Osteoblast (primary cell): ENCODE results near the gene MIX23. TPM values are rescaled to one million over a fixed set of nuclear protein-coding genes. Genes with fewer than 3 reads are reported as not detected.

Experiments used
- DNase-seq: peaks from one replicate; pipeline ENCODE4 v3.0.0; 2011; ENCODE audit warnings: low spot score, mixed read lengths; ENCODE audit not compliant: insufficient read length; ENCODE audit errors: missing footprints
- H2AFZ ChIP-seq: 2 replicates; pipeline ENCODE4 v1.6.0; 2011; ENCODE audit warnings: mild to moderate bottlenecking, low read length
- H3K27ac ChIP-seq: 2 replicates; pipeline ENCODE4 v1.5.1; 2011; ENCODE audit warnings: mild to moderate bottlenecking, low read depth, low read length, moderate library complexity
- H3K27me3 ChIP-seq: 2 replicates; pipeline ENCODE4 v1.6.0; 2012; ENCODE audit warnings: mild to moderate bottlenecking, control low read depth, inconsistent platforms, low read length, moderate library complexity; ENCODE audit not compliant: insufficient read depth
- H3K36me3 ChIP-seq: 2 replicates; pipeline ENCODE4 v1.5.1; 2011; ENCODE audit warnings: mild to moderate bottlenecking, low read length, control low read depth, moderate library complexity; ENCODE audit not compliant: insufficient read depth
- H3K4me1 ChIP-seq: 2 replicates; pipeline ENCODE4 v1.5.1; 2011; ENCODE audit warnings: mild to moderate bottlenecking, low read length, control low read depth, moderate library complexity; ENCODE audit not compliant: insufficient read depth
- H3K4me2 ChIP-seq: 2 replicates; pipeline ENCODE4 v1.6.0; 2011; ENCODE audit warnings: mild to moderate bottlenecking, low read length; ENCODE audit not compliant: insufficient read depth
- H3K4me3 ChIP-seq: fragments of 200-600 bp; sonication (generic); 3 replicates; pipeline ENCODE4 v1.5.1; 2012; ENCODE audit warnings: mild to moderate bottlenecking, low read length, inconsistent platforms; ENCODE audit not compliant: insufficient read depth
- H3K79me2 ChIP-seq: 2 replicates; pipeline ENCODE4 v1.6.0; 2012; ENCODE audit warnings: mild to moderate bottlenecking, low read length, control low read depth, inconsistent platforms; ENCODE audit not compliant: insufficient read depth
- H3K9me3 ChIP-seq: 2 replicates; pipeline ENCODE4 v1.5.1; 2011; ENCODE audit warnings: low read depth, low read length, control low read depth
- H4K20me1 ChIP-seq: 2 replicates; pipeline ENCODE4 v1.6.0; 2012; ENCODE audit warnings: mild to moderate bottlenecking, low read length, control low read depth; ENCODE audit not compliant: insufficient read depth
- total RNA-seq: library from RNA; depleted of rRNA; stranded (reverse); fragments of >200 nt; gene quantifications from 2 replicates; pipeline ENCODE4 v1.2.3, GENCODE V29; 2012
- TF ChIP-seq, protein P1 (sequence below): IDR thresholded peaks from 2 replicates; pipeline ENCODE4 v1.5.1; 2011; ENCODE audit warnings: mild to moderate bottlenecking, low read depth, low read length, moderate library complexity; ENCODE audit errors: extremely low read depth

Gene MIX23
- total RNA-seq, 1 donor = 17.0 TPM

DNA sequence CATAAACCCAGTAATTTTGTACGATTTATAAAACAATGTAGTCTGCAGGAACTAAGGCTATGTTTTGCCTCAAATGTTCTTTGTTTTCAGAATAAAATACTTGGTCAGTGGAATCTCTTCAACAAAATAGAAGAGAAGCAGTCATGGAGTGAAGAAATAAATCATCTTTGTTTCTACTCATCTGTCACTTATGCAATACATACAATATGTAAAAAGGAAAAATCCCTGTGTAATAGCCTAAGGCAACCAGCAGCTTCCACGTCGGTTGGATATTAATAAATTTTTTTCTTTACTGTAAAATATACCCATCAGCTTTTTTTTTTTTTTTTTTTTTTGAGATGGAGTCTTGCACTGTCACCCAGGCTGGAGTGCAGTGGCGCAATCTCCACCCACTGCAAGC, 38.1 kb upstream of the MIX23 start:
- DNase-seq = no peak
- H3K27ac ChIP-seq = no peak overlapping the region
- no peaks in the 10 kb centered on the region for H4K20me1 ChIP-seq
- TF ChIP-seq, protein P1, sequence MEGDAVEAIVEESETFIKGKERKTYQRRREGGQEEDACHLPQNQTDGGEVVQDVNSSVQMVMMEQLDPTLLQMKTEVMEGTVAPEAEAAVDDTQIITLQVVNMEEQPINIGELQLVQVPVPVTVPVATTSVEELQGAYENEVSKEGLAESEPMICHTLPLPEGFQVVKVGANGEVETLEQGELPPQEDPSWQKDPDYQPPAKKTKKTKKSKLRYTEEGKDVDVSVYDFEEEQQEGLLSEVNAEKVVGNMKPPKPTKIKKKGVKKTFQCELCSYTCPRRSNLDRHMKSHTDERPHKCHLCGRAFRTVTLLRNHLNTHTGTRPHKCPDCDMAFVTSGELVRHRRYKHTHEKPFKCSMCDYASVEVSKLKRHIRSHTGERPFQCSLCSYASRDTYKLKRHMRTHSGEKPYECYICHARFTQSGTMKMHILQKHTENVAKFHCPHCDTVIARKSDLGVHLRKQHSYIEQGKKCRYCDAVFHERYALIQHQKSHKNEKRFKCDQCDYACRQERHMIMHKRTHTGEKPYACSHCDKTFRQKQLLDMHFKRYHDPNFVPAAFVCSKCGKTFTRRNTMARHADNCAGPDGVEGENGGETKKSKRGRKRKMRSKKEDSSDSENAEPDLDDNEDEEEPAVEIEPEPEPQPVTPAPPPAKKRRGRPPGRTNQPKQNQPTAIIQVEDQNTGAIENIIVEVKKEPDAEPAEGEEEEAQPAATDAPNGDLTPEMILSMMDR = no peak
- H2AFZ ChIP-seq = no peak overlapping the region
- no peaks in the 10 kb centered on the region for H3K27me3 ChIP-seq
- H3K4me3 ChIP-seq = no peak overlapping the region
- peaks cover 51% of the 10 kb centered on the region for H3K79me2 ChIP-seq
- H3K4me2 ChIP-seq = no peak overlapping the region
- no peaks in the 10 kb centered on the region for H3K9me3 ChIP-seq
- peaks cover 33% of the 10 kb centered on the region for H3K36me3 ChIP-seq
- no peaks in the 10 kb centered on the region for H3K4me1 ChIP-seq

DNA sequence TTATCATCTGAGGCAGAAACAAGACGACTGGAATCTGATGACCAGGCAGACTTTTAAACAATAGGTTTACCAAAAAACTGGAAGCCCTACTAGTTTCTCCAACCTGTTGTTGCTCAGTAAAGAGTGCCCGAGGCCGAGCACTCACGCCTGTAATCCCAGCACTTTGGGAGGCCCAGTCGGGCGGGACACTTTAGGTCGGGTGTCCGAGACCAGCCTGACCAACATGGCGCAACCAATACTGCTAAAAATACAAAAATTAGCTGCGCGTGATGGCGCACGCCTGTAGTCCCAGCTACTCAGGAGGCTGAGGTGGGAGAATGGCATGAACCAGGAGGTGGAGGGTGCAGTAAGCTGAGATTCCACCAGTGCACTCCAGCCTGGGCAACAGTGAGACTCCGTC, 33.9 kb upstream of the MIX23 start:
- H3K4me1 ChIP-seq = peaks cover 14% of the 10 kb centered on the region
- H2AFZ ChIP-seq = peak overlapping the region; percentile 97
- peaks cover 66% of the 10 kb centered on the region for H3K79me2 ChIP-seq
- H3K9me3 ChIP-seq = no peaks in the 10 kb centered on the region
- TF ChIP-seq, protein P1 = no peak
- H4K20me1 ChIP-seq = peaks cover 2% of the 10 kb centered on the region
- peak overlapping the region; percentile 98 for H3K27ac ChIP-seq
- peak overlapping the region; percentile 98 for H3K4me3 ChIP-seq
- no peak for DNase-seq
- peak overlapping the region; percentile 89 for H3K4me2 ChIP-seq
- peaks cover 9% of the 10 kb centered on the region for H3K36me3 ChIP-seq
- no peaks in the 10 kb centered on the region for H3K27me3 ChIP-seq

DNA sequence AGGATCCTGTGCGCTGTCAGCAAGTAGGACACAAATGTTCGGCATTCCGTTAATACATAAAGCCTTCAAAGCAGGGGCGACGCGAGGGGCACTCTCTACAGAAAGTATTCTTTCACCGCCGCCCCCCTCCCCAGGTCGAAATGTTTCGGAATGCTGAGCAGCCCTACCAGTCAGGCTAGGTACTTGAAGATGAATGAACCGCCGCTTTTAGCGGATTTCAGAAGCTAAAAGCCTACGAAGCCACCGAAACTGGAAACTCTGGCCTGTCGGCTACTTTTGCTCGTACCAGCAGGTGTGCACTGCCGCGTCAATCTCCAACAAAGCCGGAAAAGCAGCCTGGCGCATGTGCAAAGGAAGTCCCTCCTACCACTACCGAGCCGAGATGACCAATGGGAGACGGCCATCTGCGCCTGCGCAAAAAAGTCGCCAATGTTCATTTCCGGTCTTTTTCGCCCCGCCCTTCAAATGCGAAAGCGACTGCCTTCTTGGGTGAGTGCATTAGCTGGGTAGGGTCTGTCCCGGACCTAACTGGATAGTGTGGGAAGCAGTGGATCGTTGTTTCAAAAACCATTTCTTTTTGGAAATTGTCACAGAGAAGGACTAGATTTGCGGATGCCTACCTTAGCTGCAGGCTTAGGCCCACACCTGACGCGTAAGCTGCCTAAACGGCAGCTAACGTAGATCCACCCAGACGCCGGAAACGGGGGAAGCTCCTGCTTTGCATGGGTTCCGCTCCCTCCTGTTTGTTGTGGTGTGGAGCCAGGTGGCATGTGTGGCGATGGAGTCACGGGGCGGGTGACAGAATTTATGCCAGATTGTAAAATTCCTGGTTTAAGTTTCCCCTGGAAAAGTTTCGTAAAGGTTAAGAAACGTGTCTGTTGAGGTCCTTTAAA, 33.0 kb upstream of the MIX23 start, which contains the start of gene WDR5B:
TSS of gene WDR5B (minus strand) at position 301 of the 893 bp plus-strand sequence. CDS start 534 bp downstream, outside the sequence.
- peaks cover 4% of the 10 kb centered on the region for H3K36me3 ChIP-seq
- TF ChIP-seq, protein P1 = no peak
- H3K79me2 ChIP-seq = peaks cover 67% of the 10 kb centered on the region
- peak within 1 kb of the TSS; percentile 98 for H3K27ac ChIP-seq
- H2AFZ ChIP-seq = peak within 1 kb of the TSS; percentile 97
- peak within 1 kb of the TSS; percentile 98 for H3K4me3 ChIP-seq
- no peaks in the 10 kb centered on the region for H3K27me3 ChIP-seq
- H3K4me2 ChIP-seq = peak within 1 kb of the TSS; percentile 89
- DNase-seq = peak; percentile 94
- peaks cover 14% of the 10 kb centered on the region for H3K4me1 ChIP-seq
- peaks cover 5% of the 10 kb centered on the region for H4K20me1 ChIP-seq
- no peaks in the 10 kb centered on the region for H3K9me3 ChIP-seq

DNA sequence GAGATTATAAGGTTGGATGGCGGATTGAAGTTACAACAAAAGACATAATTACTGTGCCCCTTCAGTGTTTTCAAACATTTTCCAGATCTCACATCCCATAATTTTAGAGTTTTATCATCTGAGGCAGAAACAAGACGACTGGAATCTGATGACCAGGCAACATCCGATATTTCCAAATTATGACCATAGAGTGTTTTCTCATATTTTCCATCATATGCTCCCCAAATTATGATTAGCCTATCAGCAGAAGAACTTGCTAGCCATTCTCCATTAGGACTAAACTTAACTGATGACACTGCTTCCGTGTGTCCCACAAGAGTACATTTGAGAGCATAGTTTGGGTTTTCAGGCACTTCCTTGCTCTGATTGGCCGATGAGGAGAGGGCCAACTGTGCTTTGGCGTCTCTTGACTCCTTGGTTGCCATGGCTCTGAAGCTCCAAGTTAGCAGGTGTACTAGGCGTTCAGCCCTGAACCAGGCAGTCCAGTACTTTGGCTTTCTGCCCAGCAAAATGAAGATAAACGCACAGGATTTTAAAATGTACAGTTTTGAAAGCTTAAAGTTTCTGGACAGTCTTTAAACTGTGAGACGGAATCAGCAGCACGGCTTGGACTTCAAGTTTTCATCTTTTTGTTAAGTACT, 32.2 kb upstream of the MIX23 start:
- Histone ChIP-seq H3K27ac (peak overlapping the region; percentile 98), H3K36me3 (peaks cover 4% of the 10 kb centered on the region), H4K20me1 (peaks cover 5% of the 10 kb centered on the region), H3K4me2 (peak overlapping the region; percentile 89), H2AFZ (peak overlapping the region; percentile 97), H3K27me3 (no peaks in the 10 kb centered on the region), H3K79me2 (peaks cover 65% of the 10 kb centered on the region), H3K4me3 (peak overlapping the region; percentile 98), H3K4me1 (peaks cover 14% of the 10 kb centered on the region), H3K9me3 (no peaks in the 10 kb centered on the region)
- DNase-seq = no peak
- TF ChIP-seq, protein P1 = no peak
